GM12891 (cell line): ENCODE results near the gene ANO2.

Source experiments
- POLR2A ChIP-seq: IDR thresholded peaks from 2 replicates; pipeline ENCODE4 v1.6.1; 2011; ENCODE audit warnings: low read depth, low read length, control low read depth
- POLR2AphosphoS5 ChIP-seq: IDR thresholded peaks from 2 replicates; pipeline ENCODE4 v1.6.1; 2011; ENCODE audit warnings: low read depth, low read length, control low read depth
- SPI1 ChIP-seq: IDR thresholded peaks from 2 replicates; pipeline ENCODE4 v1.6.1; 2011; ENCODE audit warnings: low read depth, low read length, control low read depth
- TAF1 ChIP-seq: IDR thresholded peaks from 2 replicates; pipeline ENCODE4 v1.6.1; 2011; ENCODE audit warnings: low read depth, low read length, control low read depth

DNA sequence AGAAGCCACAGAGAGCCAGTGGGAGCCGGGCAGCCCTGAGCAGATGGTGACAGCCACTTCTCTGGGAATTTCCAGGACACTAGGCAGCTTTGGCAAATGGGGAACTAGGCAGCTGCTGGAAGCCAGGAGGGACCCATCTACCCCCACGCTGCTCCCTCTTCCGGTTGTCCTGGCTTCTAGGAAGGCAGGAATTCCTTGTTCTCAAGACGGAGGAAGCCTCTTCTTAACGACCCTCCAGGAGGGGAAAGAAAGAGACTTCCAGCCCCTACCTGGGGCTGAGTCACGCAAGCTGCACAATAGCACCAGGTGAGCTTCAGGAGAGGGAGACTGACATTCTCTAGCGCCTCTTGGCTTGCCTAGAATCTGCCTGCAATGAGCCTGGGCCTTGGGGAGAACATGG is 141.5 kb downstream of the ANO2 start:
- TF ChIP-seq SPI1 (no peak), POLR2A (no peak), TAF1 (no peak), POLR2AphosphoS5 (no peak)
